ENCODE results near the gene TOE1.

TOE1 gene

DNA sequence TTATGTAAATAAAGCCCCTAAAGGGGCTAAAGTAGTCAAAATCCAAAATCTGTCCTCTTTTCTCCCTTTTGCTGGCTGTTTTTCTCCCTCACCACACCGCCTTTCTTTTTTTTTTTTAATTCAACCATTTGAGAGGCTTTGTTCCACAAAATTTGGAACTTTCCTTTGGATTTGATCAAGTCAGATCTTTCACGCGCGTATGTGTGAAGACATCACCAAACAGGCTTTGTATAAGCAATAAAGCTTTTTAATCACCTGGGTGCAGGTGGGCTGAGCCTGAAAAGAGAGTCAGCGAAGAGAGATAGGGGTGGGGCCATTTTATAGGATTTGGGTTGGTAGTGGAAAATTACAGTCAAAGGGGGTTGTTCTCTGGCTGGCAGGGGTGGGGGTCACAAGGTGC is 18.5 kb upstream of the TOE1 start:
- Histone ChIP-seq H3K4ac (ENCODE audit: low read depth, low read length) (peak overlapping the region; percentile 82), H4K5ac (ENCODE audit: low read length) (no peak overlapping the region), H3K23ac (ENCODE audit: low read length) (no peak overlapping the region), H2BK120ac (ENCODE audit: low read depth, low read length) (peak overlapping the region; percentile 64), H3K27me3 (ENCODE audit: insufficient read depth, low read length, poor library complexity) (no peaks in the 10 kb centered on the region), H2AK5ac (ENCODE audit: low read length) (no peak overlapping the region), H3K56ac (ENCODE audit: low read length) (peak overlapping the region; percentile 34), H3K79me2 (ENCODE audit: control insufficient read depth, insufficient read depth, low read length) (no peaks in the 10 kb centered on the region), H3K9ac (ENCODE audit: low read length) (peak overlapping the region; percentile 2), H3K4me1 (ENCODE audit: control insufficient read depth, low read depth, low read length) (peaks cover 8% of the 10 kb centered on the region), H3K79me1 (ENCODE audit: low read length) (no peaks in the 10 kb centered on the region), H3K4me3 (ENCODE audit: low read length) (no peak overlapping the region), H3K18ac (ENCODE audit: low read length) (peak overlapping the region; percentile 96), H3K4me2 (ENCODE audit: low read length) (no peak overlapping the region), H2BK5ac (ENCODE audit: low read length) (peak overlapping the region; percentile 10), H3K27ac (ENCODE audit: low read depth, low read length) (peak overlapping the region; percentile 76), H4K8ac (ENCODE audit: low read depth, low read length) (no peak overlapping the region), H3K36me3 (ENCODE audit: control insufficient read depth, insufficient read depth, low read length) (no peaks in the 10 kb centered on the region), H2BK15ac (replicated peaks; ENCODE audit: low read depth) (no peak overlapping the region)
- no peak for DNase-seq
- no CpG with 5 or more reads among the region's 5 CpGs for WGBS (ENCODE audit: extremely low coverage, insufficient coverage, low lambda C conversion rate)

DNA sequence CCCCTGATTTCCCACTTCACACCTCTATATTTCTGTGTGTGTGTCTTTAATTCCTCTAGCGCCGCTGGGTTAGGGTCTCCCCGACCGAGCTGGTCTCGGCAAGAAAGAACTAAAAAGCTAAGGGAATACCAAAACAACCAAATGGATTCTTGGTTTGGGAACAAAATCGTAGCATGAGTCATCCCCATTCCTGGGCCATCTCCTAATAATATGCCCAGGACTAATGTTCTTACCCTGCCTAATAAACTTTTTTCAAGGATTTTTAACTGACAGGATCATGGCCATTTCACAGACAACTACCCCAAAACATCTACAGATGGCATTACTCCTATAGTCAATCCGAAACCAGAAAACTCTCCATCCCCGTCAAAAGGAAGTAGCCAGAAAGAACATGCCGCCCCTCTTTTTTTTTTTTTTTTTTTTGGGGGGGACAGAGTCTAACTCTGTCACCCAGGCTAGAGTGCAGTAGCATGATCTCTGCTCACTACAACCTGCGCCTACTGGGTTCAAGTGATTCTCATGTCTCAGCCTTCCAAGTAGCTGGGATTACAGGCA is 17.4 kb upstream of the TOE1 start:
- peak overlapping the region; percentile 56 for H3K56ac ChIP-seq (ENCODE audit: low read length)
- H3K36me3 ChIP-seq (ENCODE audit: control insufficient read depth, insufficient read depth, low read length): no peaks in the 10 kb centered on the region
- H2BK5ac ChIP-seq (ENCODE audit: low read length): peak overlapping the region; percentile 78
- no peak overlapping the region for H3K4me2 ChIP-seq (ENCODE audit: low read length)
- H3K4me3 ChIP-seq (ENCODE audit: low read length): no peak overlapping the region
- no peak overlapping the region for H4K8ac ChIP-seq (ENCODE audit: low read depth, low read length)
- DNase-seq: no peak
- H4K5ac ChIP-seq (ENCODE audit: low read length): no peak overlapping the region
- H3K9ac ChIP-seq (ENCODE audit: low read length): no peak overlapping the region
- H2BK120ac ChIP-seq (ENCODE audit: low read depth, low read length): no peak overlapping the region
- H3K23ac ChIP-seq (ENCODE audit: low read length): no peak overlapping the region
- H3K4me1 ChIP-seq (ENCODE audit: control insufficient read depth, low read depth, low read length): peaks cover 8% of the 10 kb centered on the region
- peak overlapping the region; percentile 90 for H3K4ac ChIP-seq (ENCODE audit: low read depth, low read length)
- no peaks in the 10 kb centered on the region for H3K27me3 ChIP-seq (ENCODE audit: insufficient read depth, low read length, poor library complexity)
- H2AK5ac ChIP-seq (ENCODE audit: low read length): no peak overlapping the region
- no CpG with 5 or more reads among the region's 10 CpGs for WGBS (ENCODE audit: extremely low coverage, insufficient coverage, low lambda C conversion rate)
- peak overlapping the region; percentile 62 for H3K27ac ChIP-seq (ENCODE audit: low read depth, low read length)
- H3K79me1 ChIP-seq (ENCODE audit: low read length): peaks cover 4% of the 10 kb centered on the region
- H3K18ac ChIP-seq (ENCODE audit: low read length): peak overlapping the region; percentile 63
- H2BK15ac ChIP-seq (replicated peaks; ENCODE audit: low read depth): no peak overlapping the region
- H3K79me2 ChIP-seq (ENCODE audit: control insufficient read depth, insufficient read depth, low read length): peaks cover 8% of the 10 kb centered on the region

DNA sequence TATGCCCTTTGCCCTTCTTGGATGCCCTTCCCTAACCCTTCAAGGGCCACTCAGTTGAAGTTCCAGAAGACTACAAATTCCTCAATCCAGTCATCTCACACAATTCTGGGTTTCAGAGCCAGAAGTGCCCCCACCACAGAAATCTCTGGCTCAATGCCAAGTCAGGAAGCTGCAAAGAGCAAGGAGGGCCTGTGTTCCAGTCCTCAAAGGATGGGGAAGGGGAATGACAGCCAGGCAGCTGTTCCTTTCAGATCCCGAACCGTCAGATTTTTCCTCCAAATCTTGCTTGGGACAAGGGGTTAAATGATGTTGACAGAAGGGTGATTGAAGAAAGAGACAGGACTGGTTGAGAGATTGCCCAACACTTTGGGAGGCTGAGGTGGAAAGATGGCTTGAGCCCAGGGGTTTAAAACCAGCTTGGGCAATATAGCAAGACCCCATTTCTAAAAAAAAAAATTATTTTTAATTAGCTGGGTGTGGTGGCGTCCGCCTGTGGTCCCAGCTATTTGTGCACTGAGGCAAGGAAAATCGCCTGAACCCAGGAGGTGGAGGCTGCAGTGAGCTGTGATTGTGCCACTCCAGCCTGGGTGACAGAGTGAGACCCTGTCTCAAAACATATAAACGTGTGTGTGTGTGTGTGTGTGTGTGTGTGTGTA is 14.0 kb upstream of the TOE1 start:
- no peak overlapping the region for H3K4me3 ChIP-seq (ENCODE audit: low read length)
- WGBS (ENCODE audit: extremely low coverage, insufficient coverage, low lambda C conversion rate): no CpG with 5 or more reads among the region's 6 CpGs
- peak overlapping the region; percentile 72 for H3K9ac ChIP-seq (ENCODE audit: low read length)
- H3K23ac ChIP-seq (ENCODE audit: low read length): no peak overlapping the region
- H3K4me1 ChIP-seq (ENCODE audit: control insufficient read depth, low read depth, low read length): peaks cover 13% of the 10 kb centered on the region
- H2AK5ac ChIP-seq (ENCODE audit: low read length): peak overlapping the region; percentile 97
- H2BK15ac ChIP-seq (replicated peaks; ENCODE audit: low read depth): no peak overlapping the region
- peak overlapping the region; percentile 0 for H2BK5ac ChIP-seq (ENCODE audit: low read length)
- no peak overlapping the region for H3K27ac ChIP-seq (ENCODE audit: low read depth, low read length)
- H3K4ac ChIP-seq (ENCODE audit: low read depth, low read length): no peak overlapping the region
- H4K5ac ChIP-seq (ENCODE audit: low read length): no peak overlapping the region
- no peaks in the 10 kb centered on the region for H3K36me3 ChIP-seq (ENCODE audit: control insufficient read depth, insufficient read depth, low read length)
- peaks cover 4% of the 10 kb centered on the region for H3K79me1 ChIP-seq (ENCODE audit: low read length)
- H2BK120ac ChIP-seq (ENCODE audit: low read depth, low read length): no peak overlapping the region
- no peak overlapping the region for H3K4me2 ChIP-seq (ENCODE audit: low read length)
- H3K79me2 ChIP-seq (ENCODE audit: control insufficient read depth, insufficient read depth, low read length): peaks cover 17% of the 10 kb centered on the region
- H3K27me3 ChIP-seq (ENCODE audit: insufficient read depth, low read length, poor library complexity): no peaks in the 10 kb centered on the region
- DNase-seq: no peak
- peak overlapping the region; percentile 84 for H3K56ac ChIP-seq (ENCODE audit: low read length)
- no peak overlapping the region for H4K8ac ChIP-seq (ENCODE audit: low read depth, low read length)
- H3K18ac ChIP-seq (ENCODE audit: low read length): peak overlapping the region; percentile 79

DNA sequence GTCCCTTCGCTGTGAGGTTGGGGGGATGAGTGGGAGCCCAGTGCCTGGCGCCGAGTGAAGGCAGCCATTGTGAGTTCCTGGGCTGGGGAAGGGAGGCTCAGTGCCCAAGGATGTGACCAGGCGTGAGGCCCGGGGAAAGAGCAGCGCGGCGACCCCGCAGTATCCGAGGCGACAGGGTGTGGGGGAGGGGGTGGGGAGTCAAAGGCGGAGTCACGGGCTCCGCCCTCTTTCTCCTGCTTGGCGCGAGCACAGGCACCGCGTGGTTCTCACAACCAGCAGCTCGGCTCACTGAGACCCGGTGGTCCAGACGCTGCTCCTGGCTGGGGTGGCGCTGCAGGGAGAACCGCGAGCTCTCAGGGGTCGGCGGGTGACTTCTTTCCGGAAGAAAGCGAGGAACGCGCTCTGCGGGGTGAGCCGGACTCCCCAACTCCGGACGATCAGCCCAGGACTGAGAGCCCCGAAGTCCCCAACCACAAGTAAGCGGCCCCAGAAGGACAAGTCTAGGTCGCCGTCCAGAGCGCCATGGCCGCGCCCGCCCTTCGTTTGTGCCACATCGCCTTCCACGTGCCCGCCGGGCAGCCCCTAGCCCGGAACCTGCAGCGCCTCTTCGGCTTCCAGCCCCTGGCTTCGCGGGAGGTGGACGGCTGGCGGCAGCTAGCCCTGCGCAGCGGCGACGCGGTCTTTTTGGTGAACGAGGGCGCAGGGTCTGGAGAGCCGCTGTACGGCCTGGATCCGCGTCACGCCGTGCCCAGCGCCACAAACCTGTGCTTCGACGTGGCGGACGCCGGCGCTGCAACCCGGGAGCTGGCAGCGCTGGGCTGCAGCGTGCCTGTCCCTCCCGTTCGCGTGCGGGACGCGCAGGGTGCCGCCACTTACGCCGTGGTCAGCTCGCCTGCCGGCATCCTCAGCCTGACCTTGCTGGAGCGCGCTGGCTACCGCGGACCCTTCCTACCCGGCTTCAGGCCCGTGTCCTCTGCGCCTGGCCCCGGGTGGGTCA is 13.0 kb upstream of the TOE1 start, which contains the start of gene HPDL:
Gene HPDL (plus strand): TSS at position 269 of the 997 bp plus-strand sequence. CDS start 254 bp downstream, at position 523.
- peak within 1 kb of the TSS; percentile 84 for H3K4me3 ChIP-seq (ENCODE audit: low read length)
- peak within 1 kb of the TSS; percentile 98 for H3K56ac ChIP-seq (ENCODE audit: low read length)
- H2BK5ac ChIP-seq (ENCODE audit: low read length): peak within 1 kb of the TSS; percentile 83
- peak within 1 kb of the TSS; percentile 97 for H2AK5ac ChIP-seq (ENCODE audit: low read length)
- peak within 1 kb of the TSS; percentile 56 for H3K4ac ChIP-seq (ENCODE audit: low read depth, low read length)
- H2BK120ac ChIP-seq (ENCODE audit: low read depth, low read length): no peak within 1 kb of the TSS
- no peaks in the 10 kb centered on the region for H3K27me3 ChIP-seq (ENCODE audit: insufficient read depth, low read length, poor library complexity)
- no peak within 1 kb of the TSS for H4K8ac ChIP-seq (ENCODE audit: low read depth, low read length)
- peaks cover 13% of the 10 kb centered on the region for H3K4me1 ChIP-seq (ENCODE audit: control insufficient read depth, low read depth, low read length)
- H3K18ac ChIP-seq (ENCODE audit: low read length): peak within 1 kb of the TSS; percentile 79
- WGBS (ENCODE audit: extremely low coverage, insufficient coverage, low lambda C conversion rate): no CpG with 5 or more reads among the region's 96 CpGs
- peak; percentile 96 for DNase-seq
- H3K4me2 ChIP-seq (ENCODE audit: low read length): peak within 1 kb of the TSS; percentile 65
- H3K23ac ChIP-seq (ENCODE audit: low read length): peak within 1 kb of the TSS; percentile 100
- H4K5ac ChIP-seq (ENCODE audit: low read length): no peak within 1 kb of the TSS
- H3K79me2 ChIP-seq (ENCODE audit: control insufficient read depth, insufficient read depth, low read length): peaks cover 17% of the 10 kb centered on the region
- peak within 1 kb of the TSS; percentile 72 for H3K27ac ChIP-seq (ENCODE audit: low read depth, low read length)
- no peaks in the 10 kb centered on the region for H3K36me3 ChIP-seq (ENCODE audit: control insufficient read depth, insufficient read depth, low read length)
- no peak within 1 kb of the TSS for H2BK15ac ChIP-seq (replicated peaks; ENCODE audit: low read depth)
- peak within 1 kb of the TSS; percentile 92 for H3K9ac ChIP-seq (ENCODE audit: low read length)
- H3K79me1 ChIP-seq (ENCODE audit: low read length): peaks cover 4% of the 10 kb centered on the region

DNA sequence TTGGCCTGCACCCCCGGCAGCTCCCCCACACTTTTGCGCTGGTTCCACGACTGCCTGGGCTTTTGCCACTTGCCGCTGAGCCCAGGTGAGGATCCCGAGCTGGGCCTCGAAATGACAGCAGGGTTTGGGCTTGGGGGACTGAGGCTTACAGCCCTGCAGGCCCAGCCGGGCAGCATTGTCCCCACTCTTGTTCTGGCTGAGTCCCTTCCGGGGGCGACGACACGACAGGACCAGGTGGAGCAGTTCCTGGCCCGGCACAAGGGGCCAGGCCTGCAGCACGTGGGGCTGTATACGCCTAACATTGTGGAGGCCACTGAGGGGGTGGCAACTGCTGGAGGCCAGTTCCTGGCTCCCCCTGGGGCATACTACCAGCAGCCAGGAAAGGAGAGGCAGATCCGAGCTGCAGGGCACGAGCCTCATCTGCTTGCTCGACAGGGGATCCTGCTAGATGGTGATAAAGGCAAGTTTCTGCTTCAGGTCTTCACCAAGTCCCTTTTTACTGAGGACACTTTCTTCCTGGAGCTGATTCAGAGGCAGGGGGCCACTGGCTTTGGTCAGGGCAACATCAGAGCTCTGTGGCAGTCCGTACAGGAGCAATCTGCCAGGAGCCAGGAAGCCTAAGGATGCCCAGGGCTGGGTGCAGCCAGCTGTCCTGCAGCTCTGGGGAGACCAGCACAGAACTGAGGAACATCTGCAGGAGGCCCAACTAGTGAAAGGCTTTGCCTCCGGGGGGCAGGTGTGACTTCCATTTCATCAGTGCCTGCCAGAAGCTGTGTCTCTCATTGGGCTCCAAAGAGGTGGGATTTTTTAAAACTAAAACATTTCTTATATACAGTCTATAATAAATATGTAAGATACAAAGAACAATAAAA is 12.1 kb upstream of the TOE1 start:
- H3K23ac ChIP-seq (ENCODE audit: low read length): peak overlapping the region; percentile 100
- no peak overlapping the region for H2BK120ac ChIP-seq (ENCODE audit: low read depth, low read length)
- peak overlapping the region; percentile 29 for H3K4ac ChIP-seq (ENCODE audit: low read depth, low read length)
- H3K79me2 ChIP-seq (ENCODE audit: control insufficient read depth, insufficient read depth, low read length): peaks cover 17% of the 10 kb centered on the region
- no peaks in the 10 kb centered on the region for H3K36me3 ChIP-seq (ENCODE audit: control insufficient read depth, insufficient read depth, low read length)
- H2AK5ac ChIP-seq (ENCODE audit: low read length): peak overlapping the region; percentile 64
- H3K27me3 ChIP-seq (ENCODE audit: insufficient read depth, low read length, poor library complexity): no peaks in the 10 kb centered on the region
- peak; percentile 70 for DNase-seq
- H2BK5ac ChIP-seq (ENCODE audit: low read length): peak overlapping the region; percentile 72
- H3K4me1 ChIP-seq (ENCODE audit: control insufficient read depth, low read depth, low read length): peaks cover 11% of the 10 kb centered on the region
- no peak overlapping the region for H2BK15ac ChIP-seq (replicated peaks; ENCODE audit: low read depth)
- peak overlapping the region; percentile 84 for H3K4me3 ChIP-seq (ENCODE audit: low read length)
- no CpG with 5 or more reads among the region's 19 CpGs for WGBS (ENCODE audit: extremely low coverage, insufficient coverage, low lambda C conversion rate)
- peak overlapping the region; percentile 77 for H3K18ac ChIP-seq (ENCODE audit: low read length)
- H3K79me1 ChIP-seq (ENCODE audit: low read length): peaks cover 4% of the 10 kb centered on the region
- peak overlapping the region; percentile 65 for H3K4me2 ChIP-seq (ENCODE audit: low read length)
- H3K27ac ChIP-seq (ENCODE audit: low read depth, low read length): peak overlapping the region; percentile 72
- no peak overlapping the region for H4K5ac ChIP-seq (ENCODE audit: low read length)
- H4K8ac ChIP-seq (ENCODE audit: low read depth, low read length): no peak overlapping the region
- H3K56ac ChIP-seq (ENCODE audit: low read length): peak overlapping the region; percentile 98
- H3K9ac ChIP-seq (ENCODE audit: low read length): peak overlapping the region; percentile 92

Measured in mesendoderm (in vitro differentiated cells).